ENCODE data around the gene FMO3.

GRCh38 chr1:171103862-171104261, 13.2 kb downstream of the FMO3 start:
- no peak for TF ChIP-seq CTCF (conservative IDR thresholded peaks at IDR 0.05; ENCODE audit: low read length)
- TF ChIP-seq EZH2phosphoT487 (IDR thresholded peaks at IDR 0.05; ENCODE audit: borderline replicate concordance, low read depth, low read length), result no peak
